Right forelimb (tissue), 1 donor: ENCODE measurements around the gene SEC16A.

Source experiments
- DNase-seq: peaks from one replicate; pipeline ENCODE4 v3.0.0-alpha.2; 2018

SEC16A gene

DNA sequence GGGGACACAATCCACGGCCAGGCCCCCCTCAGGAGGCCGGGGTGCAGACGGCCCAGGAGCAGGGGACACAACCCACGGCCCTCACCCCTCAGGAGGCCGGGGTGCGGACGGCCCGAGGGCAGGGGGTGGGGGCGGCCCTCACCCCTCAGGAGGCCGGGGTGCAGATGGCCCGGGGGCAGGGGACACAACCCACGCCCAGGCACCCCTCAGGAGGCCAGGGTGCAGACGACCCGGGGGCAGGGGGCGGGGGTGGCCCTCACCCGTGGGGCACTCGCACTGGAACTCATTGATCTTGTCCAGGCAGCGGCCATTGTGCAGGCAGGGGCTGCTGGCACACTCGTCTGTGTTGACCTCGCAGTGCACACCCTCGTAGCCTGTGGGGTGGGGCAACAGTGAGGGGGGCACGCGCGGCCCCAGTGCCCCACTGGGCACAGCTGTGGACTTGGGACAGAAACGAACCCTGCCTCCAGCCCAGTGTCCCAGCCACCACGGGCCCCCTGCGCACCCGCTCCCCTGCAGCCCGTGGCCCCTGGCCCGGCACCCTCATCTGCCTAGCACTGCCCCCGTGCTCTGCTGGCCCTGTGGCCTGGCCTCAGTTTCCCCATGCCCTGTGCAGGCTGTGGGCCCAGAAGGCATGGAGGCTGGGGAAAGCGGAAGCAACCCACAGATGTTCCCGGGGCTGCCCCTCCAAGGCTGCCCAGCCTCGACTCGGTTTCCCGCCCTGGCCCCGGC lies 34.3 kb upstream of the SEC16A start:
- no peak for DNase-seq

DNA sequence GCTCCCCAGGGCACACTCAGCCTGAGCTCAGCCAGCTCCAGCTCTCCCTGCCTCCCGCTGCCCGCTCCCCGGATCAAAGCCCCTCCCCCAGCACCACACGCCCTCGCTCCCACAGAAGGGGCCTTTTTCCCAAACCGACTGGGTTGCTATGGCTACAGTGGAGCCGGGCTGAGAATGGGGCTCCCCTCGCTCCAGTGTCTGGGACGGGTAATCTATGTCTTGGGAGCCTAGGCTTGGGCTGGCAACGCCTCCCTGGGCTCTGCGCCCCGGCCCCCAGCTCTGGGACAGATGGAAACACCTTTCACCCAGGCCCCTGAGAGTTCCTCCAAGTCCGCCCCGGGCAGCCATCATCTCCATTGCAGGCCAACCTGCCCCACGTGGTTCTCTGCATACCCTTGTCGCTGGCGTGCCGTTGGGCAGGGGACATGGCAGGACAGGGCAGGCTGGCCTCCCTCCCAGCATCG lies 33.4 kb upstream of the SEC16A start:
- DNase-seq, result no peak

DNA sequence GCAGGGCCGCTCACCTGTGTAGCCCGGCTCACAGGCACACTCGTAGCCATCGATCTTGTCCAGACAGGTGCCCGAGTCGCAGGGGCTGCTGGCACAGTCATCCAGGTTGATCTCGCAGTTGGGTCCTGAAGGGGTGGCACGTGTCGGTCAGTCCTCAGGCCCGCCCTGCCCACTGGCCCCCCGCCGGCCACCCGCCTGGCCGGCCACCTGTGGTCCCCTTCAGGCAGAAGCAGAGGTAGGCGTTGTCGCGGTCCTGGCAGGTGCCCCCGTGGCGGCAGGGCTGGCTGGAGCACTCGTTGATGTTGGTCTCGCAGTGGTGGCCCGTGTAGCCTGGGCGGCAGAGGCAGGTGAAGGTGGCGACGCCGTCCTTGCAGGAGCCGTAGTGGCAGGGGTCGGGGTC lies 32.4 kb upstream of the SEC16A start:
- no peak for DNase-seq

DNA sequence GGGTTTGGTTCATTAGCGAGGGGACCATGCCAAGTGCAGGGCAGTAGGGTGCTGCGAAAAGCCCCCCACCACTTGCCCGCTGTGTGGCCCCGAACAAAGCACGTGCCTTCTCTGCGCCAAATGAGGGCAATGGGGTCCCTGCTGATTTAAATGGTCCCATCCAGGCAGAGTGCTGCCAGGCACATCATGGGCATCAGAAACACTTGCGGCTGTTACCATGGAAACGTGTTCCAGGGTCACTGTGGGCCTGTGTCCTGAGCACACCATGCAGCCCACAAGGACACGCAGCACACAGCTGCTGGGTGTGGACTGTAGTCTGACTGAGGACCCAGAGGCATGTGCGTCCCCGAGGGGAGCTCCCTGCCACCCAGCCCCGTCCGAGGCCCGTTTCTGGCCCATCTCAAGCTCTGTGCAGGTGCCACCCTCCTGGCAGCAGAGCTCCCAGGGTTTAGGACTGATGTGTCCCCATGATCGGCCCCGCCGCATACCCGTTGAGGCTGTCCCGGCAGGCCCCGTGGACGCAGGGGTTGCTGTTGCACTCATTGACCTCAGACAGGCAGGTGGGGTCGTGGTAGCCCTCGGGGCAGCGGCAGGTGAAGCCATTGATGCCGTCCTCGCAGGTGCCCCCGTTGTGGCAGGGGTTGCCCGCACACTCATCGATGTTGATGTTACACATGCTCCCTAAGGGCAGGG lies 31.3 kb upstream of the SEC16A start:
- no peak for DNase-seq

DNA sequence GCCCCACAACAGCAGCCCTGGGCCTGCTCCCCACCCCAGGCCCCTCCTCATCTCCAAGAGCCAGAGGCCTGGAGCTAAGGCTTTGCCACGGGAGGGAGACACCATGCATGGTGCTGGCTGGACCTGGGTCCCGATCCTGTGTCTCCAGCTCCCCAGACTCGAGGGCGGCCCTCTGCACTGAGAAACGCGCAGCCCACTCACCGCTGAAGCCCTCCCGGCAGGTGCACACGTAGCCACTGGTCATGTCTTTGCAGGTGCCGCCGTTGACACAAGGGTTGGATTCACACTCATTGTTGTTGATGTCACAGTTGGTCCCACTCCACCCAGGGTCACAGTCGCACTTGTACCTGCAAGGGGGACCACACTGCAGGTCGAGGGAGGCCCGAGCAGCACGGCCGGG lies 30.4 kb upstream of the SEC16A start:
- no peak for DNase-seq

DNA sequence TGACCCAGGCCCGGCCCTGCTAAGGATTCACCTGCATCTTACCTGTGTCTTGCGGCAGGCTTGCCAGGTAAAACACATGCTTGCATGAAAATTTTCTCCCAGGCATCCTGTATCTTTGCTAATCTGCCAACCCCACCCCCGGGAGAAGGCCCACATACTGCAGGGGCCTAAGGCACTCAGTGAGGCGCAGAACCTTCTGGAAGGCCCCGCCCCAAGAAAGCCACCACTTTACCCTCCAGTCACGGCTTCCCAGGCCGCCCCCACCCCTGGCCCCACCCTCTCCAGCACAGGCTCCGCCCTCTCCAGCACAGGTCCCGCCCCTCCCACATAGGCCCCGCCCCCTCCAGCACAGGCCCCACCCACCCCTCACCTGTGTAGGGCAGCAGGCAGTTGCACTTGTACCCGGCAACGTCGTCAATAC lies 29.8 kb upstream of the SEC16A start:
- DNase-seq, result no peak

DNA sequence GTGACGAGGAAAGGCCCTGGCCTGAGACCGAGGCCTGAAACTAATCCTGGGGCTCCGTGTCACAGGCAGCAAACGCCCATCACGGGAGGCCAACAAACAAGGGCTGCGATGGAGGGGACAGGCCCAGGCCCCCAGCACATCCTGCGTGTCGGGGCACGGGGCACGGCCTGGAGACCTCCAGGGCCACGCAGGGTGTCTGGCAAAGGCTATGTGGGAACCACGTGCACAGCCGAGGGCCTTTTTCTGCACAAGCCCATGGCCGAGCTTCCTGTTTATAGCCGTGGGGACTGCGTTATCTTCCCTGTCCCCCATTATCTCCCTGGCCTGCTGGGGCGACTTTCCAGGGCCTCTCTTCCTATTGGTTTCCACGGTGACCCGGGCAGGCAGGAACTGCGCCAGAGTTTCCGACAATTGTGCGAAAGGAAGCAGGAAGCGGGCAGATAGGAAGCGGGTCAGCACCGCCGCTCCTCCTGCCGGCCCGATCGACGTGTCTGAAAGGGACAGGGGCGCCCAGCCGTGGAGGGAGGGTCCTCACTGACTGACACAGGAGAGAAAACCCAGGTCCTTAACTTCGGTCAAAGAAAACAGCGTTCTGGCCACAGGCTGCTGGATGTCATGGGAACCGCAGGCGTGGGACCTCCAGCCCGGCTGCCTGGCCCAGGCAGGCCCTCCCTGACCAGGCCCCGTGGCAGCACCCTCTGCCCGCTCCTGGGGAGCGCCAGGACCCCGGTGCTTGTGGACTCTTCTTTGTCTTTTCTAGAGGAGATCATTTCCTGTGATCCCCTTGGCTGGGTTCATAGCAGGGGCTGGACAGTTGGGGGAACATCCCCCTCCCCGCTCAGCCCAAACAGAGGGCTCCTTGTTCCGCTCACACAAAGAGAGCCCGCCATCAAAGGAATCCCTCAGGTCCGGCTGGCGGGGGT lies 29.1 kb upstream of the SEC16A start:
- DNase-seq, result no peak

DNA sequence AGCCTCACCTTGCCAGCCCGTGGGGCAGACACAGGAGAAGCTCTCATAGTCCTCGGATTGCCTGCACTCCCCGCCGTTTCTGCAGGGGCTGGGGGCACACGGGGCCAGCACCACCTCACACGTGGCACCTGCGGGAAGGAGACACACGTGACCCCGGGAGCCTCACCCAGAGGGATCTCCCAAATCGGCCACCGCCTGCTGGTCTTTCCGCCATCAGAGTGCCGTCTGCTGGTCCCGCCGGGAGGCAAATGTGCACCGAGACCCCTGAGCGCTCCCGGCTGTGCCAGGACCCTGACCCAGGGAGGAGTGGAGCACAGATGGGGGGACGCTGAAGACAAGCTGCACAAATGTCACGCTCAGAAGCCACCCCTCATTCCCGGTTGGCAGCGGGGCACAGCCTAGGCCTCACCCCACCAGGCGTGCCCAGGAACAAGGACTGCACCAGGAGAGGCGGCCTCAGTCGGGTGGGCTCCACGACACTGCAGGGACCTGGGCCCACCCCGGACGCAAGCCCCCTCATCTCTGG lies 28.4 kb upstream of the SEC16A start:
- no peak for DNase-seq

DNA sequence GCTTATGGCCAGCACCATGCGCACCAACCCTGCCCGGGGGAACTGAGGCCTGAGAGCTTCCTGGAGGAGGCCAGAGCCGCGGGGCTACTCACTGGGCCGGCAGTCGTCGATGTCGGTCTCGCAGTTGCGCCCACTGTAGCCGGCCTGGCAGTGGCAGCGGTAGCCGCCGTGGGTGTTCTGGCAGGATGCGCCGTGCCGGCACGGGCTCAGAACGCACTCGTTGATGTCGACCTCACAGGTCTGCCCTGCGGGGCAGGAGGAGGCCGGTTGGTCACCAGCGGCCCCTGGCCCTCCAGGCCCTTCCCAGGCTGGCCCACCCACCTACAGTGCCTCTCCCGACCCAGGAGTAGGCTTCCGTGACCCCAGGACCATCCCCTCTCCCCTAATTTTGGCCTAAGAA lies 27.7 kb upstream of the SEC16A start:
- DNase-seq, result no peak

DNA sequence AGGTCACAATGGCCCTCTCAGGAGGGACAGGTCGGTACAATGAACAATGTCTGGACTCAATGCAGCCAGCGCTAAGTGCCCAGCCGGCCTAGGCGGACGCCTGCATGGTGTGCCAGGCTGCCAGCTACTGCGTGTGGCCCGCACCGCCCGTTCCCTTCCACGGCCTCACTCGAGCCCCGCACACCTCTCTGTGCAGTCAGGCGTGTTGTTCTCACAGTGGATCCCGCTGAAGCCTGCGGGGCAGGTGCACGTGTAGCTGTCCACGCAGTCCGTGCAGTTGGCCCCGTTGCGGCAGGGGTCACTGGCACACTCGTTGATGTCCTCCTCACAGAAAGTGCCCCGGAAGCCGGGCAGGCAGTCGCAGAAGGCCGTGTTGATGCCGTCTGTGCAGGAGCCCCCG lies 26.7 kb upstream of the SEC16A start:
- no peak for DNase-seq

DNA sequence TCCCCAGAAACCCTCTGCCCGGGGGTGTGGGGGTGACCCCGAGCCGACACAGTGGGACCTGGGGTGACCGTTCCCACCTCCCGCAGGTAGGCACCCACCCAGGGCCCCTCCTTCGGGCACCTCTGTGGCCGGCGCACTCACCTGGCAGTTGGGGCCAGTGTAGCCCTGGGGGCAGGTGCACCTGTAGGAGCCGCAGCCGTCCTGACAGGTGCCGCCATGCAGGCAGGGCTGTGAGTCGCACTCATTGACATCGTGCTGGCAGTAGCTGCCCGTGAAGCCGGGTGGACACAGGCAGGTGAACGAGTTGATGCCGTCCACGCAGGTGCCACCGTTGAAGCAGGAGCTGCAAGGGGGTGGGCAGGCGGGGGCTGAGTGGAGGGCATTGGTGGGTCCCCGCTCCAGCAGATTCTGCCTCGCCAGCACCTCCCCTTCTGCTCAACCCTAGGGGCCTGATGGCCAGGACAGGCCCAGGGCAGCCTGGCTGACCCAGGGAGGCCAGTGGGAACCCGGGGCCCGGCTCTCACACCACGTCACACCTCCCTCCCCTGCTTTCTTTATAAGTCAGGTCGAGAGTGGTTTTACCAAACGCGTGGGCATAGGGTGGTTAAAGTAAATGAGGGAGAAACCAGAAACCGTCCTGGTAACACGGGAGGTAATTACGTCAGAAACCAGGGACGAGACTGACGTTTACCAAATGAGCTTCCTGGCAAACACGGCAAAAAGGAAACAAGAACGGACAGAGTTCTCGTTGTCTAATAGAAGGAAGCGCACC lies 26.1 kb upstream of the SEC16A start:
- DNase-seq, result no peak

DNA sequence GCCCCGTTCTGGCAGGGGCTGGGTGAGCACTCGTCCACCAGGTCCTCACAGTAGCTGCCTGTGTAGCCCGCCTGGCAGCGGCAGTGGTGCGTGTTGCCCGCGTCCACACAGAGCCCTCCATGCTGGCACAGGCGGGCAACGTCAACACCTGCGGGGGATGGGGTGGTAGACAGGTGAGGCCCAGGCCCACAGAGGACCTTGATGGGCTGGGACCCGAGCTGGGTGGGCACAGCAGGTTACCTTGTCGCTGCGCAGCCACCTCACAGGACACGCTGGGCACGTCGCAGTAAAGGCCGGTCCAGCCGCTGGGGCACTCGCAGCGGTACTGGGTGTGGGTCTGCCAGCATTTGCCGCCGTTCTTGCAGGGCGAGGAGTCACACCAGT lies 25.1 kb upstream of the SEC16A start:
- DNase-seq, result no peak

DNA sequence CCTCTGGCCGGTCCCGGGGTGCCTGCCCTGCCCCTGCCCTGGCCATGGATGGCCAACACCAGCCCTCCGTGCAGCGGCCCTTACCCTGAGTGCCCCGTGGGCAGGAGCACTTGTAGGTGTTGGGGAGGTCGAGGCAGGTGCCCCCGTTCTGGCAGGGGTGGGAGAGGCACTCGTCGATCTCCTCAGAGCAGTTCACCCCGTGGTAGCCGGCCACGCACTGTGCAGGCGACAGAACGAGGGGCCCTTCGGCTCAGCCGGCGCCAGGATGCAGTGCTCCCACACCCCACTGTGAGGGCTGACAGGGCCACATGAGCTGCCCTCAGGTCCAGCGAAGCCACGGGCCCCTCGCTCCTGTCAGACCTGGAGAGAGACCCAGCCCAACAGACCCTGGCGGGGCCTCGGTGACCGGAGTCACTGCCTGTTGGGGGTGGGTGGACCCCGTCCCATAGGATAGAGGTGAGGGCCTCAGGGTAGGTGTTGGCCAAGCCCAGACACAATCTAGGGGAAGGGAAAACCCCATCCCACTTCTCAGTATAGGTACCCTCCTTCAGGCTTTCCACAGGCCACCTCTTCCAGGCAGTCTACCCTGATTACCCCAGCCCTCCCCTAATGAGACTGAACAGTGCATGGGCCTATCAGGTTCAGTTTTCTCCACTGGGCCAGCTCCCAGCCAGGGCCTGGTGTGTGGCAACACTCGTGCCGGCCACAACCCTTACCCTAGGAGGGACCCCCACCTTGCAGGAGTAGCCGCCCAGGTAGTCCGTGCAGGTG lies 24.6 kb upstream of the SEC16A start:
- no peak for DNase-seq

DNA sequence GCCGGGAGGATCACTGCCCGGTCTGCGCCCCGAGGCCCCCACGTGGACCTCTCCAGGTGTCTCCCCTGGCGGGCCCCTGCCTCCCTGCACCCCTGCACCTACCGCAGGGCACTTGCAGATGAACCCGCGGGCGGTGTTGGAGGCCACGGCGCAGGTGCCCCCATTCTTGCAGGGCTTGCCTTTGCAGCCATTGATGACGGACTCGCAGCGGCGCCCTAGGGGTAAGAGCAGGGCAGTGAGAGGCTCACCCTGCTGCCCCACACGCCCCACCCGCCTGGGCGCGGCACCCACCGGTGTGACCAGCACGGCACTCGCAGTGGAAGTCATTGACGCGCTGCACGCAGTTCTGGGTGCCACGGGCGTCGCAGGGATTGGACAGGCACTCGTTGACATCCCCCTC lies 23.6 kb upstream of the SEC16A start:
- no peak for DNase-seq

DNA sequence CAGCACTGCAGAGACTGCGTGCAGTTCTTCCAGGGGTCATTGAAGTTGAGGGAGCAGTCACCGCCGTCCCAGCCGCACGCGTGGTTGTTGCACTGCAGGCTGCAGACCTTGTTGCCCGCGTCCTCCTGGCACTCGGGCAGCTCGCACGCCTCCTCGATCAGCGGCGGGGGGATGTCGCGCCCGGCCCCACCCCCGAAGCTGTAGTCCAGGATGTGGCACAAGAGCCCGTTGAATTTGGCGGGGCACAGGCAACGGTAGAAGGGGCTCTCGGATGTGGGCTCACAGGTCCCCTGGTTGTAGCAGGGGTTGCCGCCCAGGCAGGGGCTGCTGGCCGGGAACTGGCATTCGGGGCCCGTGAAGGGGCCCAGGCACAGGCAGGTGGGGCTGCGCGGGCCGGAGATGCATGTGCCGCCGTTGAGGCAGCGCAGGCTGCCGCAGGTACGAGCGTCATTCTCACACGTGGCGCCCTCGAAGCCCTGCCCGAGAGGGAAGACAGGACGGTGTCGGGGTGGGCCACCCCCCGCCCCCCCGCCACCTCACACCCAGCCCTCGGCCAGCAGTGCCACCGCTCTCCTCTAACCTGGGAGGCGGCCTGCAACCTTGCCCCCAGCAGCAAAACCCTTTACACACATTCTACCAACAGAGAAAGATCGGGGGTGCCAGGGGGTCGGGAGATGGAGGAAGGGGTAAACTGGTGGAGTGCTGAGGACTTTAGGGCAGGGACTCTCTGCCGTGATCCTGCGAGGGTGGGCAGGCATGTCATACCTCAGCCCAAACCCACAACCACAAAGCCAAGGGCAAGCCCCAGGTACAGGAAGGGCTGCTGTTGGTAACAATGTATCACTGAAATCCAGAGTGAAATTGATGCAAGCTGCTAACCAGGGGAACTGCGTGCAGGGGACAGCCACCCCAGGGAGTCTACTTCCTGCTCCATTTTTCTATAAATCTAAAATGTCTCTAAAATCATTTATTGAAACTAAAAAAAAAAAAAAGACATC lies 22.9 kb upstream of the SEC16A start:
- DNase-seq, result no peak

DNA sequence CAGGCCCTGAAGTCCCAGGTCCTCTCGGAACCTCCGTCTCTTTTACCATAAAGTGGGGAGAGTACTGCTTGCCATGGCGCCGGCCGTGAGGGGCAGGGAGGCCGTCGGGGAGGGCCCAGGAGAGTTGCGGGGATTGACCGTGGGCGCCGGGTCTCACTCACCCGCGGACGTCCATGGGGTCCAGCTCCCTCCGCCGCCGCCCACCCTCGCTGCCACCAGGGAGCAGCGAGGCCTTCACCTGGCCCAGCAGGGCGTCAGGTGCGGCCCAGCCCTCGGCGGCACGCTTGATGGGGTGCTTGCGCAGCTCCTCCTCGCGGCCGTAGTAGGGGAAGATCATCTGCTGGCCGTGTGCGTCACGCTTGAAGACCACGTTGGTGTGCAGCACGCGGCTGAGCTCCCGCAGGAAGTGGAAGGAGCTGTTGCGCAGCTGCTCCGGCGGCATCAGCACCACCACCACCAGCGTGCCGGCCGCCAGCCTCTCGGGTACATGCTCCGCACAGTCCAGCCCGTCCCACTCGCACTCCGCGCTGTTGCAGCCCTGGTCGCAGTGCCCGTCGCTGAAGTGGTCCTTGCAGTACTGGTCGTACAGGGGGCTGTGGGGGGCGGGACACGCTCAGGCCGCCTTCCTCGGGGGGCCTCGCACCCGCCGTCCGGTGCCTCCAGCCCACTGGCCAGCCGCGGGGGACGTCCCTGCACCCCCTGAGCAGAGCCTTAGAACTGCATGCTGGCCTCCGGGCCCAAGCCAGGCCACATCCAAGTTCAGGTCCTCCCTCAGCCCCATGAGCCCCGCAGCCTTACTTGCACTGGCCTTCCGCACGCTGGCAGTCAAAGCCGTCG lies 21.9 kb upstream of the SEC16A start:
- no peak for DNase-seq

DNA sequence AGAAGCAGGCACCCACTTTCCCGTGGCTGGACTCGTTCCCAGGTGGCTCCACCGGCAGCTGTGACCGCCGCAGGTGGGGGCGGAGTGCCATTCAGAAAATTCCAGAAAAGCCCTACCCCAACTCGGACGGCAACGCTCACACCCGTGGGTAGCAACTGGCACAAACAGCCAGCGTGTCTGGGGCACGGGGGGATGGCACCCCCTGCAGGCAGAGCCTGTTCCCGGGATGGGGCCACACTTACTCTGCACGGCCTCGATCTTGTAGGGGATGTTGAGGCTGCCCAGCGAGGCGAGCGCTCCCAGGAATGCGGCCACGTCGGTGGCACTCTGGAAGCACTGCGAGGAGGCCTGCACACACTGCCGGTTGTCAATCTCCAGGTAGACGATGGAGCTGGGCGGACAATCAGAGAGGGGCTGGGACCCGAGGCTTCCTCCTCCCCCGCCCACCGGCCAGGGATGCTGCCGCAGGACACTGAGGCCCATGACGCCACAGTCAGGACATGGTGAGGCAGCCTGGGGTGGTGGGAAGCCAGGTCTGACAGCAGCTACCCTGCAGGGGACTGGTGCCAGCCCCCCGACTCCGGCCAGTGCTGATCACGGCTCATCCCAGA lies 20.2 kb upstream of the SEC16A start:
- DNase-seq, result no peak

DNA sequence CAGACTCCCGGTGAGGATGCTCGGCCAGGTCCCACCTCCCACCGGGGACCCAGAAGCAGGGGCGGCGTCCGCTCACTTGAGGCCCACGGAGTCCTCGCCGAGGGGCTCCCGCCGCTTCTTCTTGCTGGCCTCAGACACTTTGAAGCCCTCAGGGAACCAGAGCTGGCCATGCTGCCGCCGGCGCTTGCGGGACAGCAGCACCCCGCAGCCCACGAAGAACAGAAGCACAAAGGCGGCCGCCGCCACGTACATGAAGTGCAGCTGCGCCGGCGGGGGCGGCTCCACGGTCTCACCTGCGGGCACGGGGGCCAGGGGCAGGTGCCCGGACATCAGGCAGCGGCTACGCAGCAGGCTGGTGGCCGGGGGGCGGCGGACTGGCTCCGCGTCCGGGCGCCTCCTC lies 19.4 kb upstream of the SEC16A start:
- DNase-seq, result no peak

DNA sequence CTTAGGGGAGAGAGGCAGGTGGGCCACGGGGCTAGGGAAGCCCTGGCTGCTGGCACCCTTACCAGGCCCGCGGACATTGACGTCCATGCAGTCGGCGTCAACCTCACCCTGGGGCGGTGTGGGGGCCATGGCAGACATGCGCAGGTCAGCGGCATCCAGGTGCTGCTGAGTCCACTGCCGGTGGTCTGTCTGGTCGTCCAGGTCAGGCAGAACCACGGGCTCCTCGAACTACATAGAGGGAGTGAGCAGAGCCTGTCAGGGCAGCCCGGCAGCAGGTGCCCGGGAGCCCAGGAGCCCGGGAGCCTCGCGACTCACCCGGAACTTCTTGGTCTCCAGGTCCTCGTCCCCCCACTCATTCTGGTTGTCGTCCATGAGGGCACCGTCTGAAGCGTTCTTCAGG lies 18.8 kb upstream of the SEC16A start:
- DNase-seq, result no peak
